HG03139 (cell line): ENCODE measurements around the gene DNM1.

Source experiments
- ATAC-seq: cut with Tn5 transposase; IDR thresholded peaks from one replicate; pipeline ENCODE4 v1.9.1; 2021; ENCODE audit not compliant: unreplicated experiment

DNM1 gene

DNA sequence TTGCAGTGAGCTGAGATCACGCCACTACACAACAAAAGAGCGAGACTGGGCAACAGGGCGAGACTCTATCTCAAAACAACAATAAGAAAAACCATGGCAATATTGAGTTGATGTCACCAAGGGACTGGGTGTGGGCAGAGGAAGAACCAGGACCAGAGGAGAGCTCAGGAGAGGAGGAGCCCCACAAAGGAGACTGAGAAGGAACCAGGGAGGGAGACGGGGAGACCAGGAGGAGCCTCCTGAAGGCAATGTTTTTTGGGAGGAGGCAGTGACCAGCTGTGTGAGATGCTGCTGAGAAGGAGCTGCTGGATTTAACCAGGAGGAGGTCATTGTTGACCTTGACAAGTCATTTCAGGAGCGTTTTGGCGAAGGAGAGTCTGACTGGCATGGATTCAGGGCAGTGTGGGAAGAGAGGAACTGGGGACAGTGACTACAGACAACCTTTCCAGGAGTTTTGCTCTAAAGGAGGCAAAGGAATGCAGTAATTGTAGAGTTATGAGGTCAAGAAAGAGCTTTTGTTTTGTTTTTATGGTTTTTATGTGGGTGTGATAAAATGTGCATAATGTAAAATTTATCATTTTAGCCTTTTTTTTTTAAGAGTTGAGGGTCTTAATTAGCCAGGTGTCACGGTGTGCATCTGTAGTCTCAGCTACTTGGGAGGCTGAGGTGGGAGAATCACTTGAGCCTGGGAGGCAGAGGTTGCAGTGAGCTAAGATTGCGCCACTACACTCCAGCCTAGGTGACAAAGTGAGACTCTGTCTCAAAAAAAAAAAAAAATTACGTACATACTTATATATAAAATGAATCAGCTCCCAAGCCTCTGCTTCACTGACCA lies 101.2 kb downstream of the DNM1 start:
- no peak for ATAC-seq
